ENCODE results near the gene SLC51B.
"Not testable (repeated sequence)": the region's sequence is repeated elsewhere in the genome, so short reads cannot be mapped to it uniquely, and the experiment has no call there.

SLC51B gene

GRCh38 chr15:65067317-65067644 lies 22.1 kb downstream of the SLC51B start:
- DNase-seq = no peak

GRCh38 chr15:65067645-65068402 lies 22.6 kb downstream of the SLC51B start, which contains the start of gene RASL12:
Gene RASL12, minus strand, starts transcription at chr15:65067991. Its CDS starts 156 bp downstream, at chr15:65067835.
- no peak for DNase-seq

- DNase-seq = no peak
Measured at GRCh38 chr15:65068403-65068788, 23.2 kb downstream of the SLC51B start.

- no peak for DNase-seq
Measured at GRCh38 chr15:65069179-65069578, 24.0 kb downstream of the SLC51B start.

- no peak for DNase-seq
Measured at GRCh38 chr15:65069779-65070546, 24.8 kb downstream of the SLC51B start.

GRCh38 chr15:65071381-65071811 lies 26.2 kb downstream of the SLC51B start:
- no peak for DNase-seq

- no peak for DNase-seq
Measured at GRCh38 chr15:65072027-65072426, 26.8 kb downstream of the SLC51B start.

GRCh38 chr15:65072617-65073016 lies 27.4 kb downstream of the SLC51B start:
- no peak for DNase-seq

GRCh38 chr15:65074946-65075345 lies 29.8 kb downstream of the SLC51B start:
- not testable (repeated sequence) for DNase-seq

GRCh38 chr15:65075607-65076395 lies 30.6 kb downstream of the SLC51B start:
- not testable (repeated sequence) for DNase-seq

GRCh38 chr15:65076486-65077290 lies 31.5 kb downstream of the SLC51B start, which contains the start of gene KBTBD13:
Gene KBTBD13, plus strand, starts transcription at chr15:65076746. Its CDS starts 70 bp downstream, at chr15:65076816.
- no peak for DNase-seq

GRCh38 chr15:65077291-65077980 lies 32.2 kb downstream of the SLC51B start:
- no peak for DNase-seq

GRCh38 chr15:65077981-65078352 lies 32.8 kb downstream of the SLC51B start:
- DNase-seq = no peak

- no peak for DNase-seq
Measured at GRCh38 chr15:65079580-65079979, 34.4 kb downstream of the SLC51B start.

- no peak for DNase-seq
Measured at GRCh38 chr15:65081270-65081669, 36.1 kb downstream of the SLC51B start.

GRCh38 chr15:65081758-65082157 lies 36.6 kb downstream of the SLC51B start:
- DNase-seq = no peak

- no peak for DNase-seq
Measured at GRCh38 chr15:65082303-65082953, 37.2 kb downstream of the SLC51B start.

GRCh38 chr15:65083262-65083701 lies 38.1 kb downstream of the SLC51B start:
- no peak for DNase-seq

GRCh38 chr15:65084500-65085206 lies 39.5 kb downstream of the SLC51B start:
- no peak for DNase-seq

GRCh38 chr15:65085207-65085753 lies 40.1 kb downstream of the SLC51B start:
- no peak for DNase-seq

All from NCI-H1436 treated with DMSO at 0.1 percent for 48 hours (cell line).